NOMO-1 (cell line): ENCODE results near the gene NTM.
A peak's percentile ranks its signal among the peaks of the same experiment; 100 is the strongest.

Experiments
- DNase-seq, 2 experiments: peaks; one replicate each; lab custom pipeline; 2025; ENCODE audit not compliant: unreplicated experiment in 2 of 2; lab: John Stamatoyannopoulos, UW

NTM gene

GRCh38 chr11:131696690-131697089, 326.3 kb downstream of the NTM start:
- DNase-seq, result no peak

GRCh38 chr11:131703311-131703710, 332.9 kb downstream of the NTM start:
- no peak for DNase-seq

GRCh38 chr11:131704682-131705081, 334.3 kb downstream of the NTM start:
- DNase-seq, result no peak

DNA sequence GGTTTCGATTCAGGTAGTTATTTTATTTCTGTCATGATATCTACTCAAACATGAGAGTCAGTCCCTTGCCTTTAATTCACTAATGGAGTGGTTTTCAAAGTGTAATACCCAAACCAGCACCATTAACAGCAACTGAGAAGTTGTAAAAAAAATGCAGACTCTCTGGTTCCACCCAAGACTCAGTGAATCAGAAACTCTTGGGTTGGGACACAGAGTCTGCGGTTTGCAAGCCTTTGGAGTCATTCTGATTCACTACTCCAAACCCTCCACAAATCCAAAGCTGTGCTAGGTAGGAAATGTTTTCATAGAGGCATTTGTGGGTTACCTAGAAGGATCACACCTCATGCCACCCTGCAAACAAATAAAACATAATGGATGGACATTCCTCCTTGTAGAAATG, 340.1 kb downstream of the NTM start:
- no peak for DNase-seq

DNA sequence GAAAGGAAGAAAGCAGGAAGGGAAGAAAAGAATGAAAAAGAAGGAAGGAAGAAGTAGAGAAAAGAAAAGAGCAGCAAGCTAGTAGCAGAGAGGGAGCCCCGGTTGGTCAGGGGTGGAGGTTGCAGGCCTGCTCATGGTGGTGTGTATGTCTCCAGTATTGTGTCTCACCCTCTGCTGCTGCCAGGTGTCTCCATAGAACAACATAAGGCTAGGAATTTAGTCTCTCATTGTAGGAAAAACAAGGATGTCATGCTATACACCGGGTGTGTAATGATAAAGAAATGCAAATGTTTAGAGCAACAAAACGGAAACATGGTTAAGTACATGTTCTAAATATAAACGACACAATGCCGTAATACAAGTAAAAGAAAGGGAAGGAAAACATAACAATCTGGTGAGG, 342.5 kb downstream of the NTM start:
- peak; percentile 15 to 50 for DNase-seq

DNA sequence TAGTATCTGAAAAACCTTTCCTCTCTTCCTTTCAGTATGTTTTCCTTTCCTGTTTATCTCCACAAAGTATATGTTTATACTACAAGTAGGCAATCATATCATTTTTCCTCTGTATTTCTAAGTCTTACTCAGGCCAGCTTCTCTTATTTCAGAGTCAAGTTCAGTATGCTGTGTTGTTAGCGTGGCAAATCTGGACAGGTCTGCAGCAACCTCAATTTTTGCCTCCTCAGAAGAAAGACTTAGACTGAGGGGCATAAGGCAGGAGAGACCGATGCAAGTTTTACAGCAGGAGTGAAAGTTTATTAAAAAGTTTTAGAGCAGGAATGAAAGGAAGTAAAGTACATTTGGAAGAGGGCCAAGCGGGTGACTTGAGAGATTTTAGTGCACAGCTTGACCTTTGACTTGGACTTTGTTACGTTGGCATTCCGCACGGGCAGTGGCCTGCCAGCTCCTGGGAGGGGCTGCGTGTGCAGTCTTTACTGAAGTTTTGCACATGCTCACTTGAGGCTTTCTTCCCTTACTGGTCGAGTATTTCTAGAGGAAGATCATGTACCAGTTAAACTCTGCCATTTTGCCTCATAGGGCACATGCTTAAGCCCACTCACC, 343.2 kb downstream of the NTM start:
- no peak for DNase-seq

DNA sequence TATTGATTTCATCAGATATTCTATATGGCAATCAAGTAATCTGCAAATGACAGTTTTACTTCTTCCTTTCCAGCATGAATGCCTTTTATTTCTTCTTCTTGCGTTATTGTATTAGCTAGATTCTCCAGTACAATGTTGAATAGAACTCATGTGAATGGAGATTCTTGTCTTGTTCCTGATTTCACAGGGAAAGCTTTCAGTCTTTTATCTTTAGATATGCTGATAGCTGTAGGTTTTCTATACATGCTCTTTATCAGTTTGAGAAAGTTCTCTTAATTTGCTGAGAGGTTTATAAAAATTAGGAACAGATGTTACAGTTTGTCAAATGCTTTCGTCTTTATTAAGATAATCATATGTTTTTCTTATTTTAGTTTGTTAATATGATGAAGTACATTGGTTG, 347.2 kb downstream of the NTM start:
- DNase-seq, result no peak

DNA sequence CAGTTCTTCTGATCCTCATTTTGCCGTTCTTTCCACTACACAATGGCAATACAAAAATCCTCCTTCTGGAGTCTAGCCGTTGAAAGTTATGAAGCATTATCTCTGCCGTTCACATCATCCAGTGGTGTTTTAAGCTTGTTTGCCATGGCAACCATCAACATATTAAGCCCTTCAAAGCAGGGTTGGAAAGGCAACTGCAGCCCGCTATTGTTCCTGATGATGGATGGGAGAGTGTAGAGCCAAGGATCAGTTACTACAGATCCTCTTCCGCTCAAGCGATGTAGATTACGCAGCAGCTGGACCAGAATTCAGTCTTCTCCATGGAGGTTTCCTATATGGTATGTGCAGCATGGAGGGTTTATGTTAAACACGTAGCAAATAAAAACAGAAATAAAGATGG, 352.7 kb downstream of the NTM start:
- DNase-seq, result no peak

DNA sequence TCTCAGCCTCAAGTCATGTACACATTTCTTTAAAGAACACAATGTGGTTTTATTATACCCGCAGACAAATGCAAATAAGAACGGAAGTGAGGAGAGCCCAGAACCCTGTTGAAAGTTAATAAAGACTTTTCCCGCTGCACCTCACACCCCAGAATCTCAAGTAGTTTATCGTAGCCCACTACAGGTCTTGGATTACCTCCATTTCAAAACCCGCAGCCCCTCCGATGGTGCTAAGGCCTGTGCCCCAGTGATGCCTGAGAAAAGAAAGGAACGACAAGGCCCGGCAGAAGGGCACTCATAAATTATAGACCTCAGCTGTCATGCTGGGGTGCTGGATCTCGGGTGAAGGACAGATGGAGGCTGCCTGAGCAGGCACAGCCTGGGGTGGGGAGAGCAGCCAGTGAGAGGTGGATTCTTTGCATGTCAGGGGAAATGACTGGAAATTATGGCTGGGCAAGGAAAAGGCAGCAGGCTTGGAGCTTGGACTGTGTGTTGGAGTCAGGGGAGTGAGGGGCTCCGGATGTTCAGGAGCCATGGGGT, 354.1 kb downstream of the NTM start:
- no peak for DNase-seq

GRCh38 chr11:131734871-131735270, 364.5 kb downstream of the NTM start:
- no peak for DNase-seq

- DNase-seq, result peak; percentile 32 to 64
Observed at GRCh38 chr11:131737357-131737756, 366.9 kb downstream of the NTM start.

DNA sequence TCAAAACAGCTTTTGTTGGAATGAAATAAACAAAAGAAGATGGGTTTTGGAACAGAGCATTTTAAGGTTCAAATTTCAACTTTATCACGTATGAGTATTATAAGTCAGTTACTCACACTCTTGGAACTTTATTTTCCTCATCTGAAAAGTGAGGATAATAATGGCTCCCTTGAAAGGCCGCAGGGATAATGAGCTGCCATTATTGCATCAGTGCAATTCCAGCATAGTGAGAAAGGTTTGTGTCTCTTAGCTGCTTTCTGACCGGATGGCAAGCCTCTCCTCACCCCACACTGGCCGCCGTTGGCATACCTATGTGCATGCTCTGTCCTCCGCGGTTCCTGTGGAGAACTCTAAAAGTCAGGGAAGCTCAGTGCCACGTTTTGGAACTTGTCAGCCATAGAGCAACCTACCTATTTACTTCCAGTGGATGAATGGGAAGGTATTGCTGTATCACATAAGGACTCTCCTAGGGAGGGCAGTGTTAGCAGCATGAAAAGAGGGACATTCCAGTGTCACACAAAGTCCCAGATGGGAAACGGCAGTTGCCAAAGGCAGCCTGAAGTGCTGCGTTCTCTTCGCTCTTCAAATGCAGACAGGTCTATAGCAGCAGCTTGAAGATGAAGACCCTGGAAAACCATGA, 368.9 kb downstream of the NTM start:
- no peak for DNase-seq

- no peak for DNase-seq
Observed at GRCh38 chr11:131744847-131745246, 374.4 kb downstream of the NTM start.

- DNase-seq, result no peak
Observed at GRCh38 chr11:131745405-131745804, 375.0 kb downstream of the NTM start.

DNA sequence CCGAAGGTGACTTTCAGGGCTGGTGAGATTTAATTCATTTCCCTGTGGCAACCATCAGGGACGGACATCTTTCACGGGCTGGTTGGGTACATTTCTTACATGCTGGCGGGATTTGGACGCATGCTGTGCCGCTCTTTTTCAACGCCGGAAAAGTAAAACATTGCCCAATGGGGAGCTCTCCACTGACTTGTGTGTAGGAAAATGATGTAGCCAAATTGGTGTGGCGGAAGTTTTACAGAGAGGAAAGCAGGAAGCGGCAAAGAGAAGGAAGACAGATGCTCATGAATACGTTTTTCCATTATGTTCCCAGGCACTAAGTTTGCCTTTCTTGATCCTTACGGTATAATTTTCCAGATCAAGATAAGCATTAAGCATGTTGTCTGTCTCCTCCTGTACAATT, 375.8 kb downstream of the NTM start:
- DNase-seq, result no peak

GRCh38 chr11:131748151-131749050, 378.0 kb downstream of the NTM start:
- peak; percentile 32 to 69 for DNase-seq

GRCh38 chr11:131749101-131749500, 378.7 kb downstream of the NTM start:
- no peak for DNase-seq

- DNase-seq, result no peak
Observed at GRCh38 chr11:131750152-131750551, 379.7 kb downstream of the NTM start.

- DNase-seq, result no peak
Observed at GRCh38 chr11:131750692-131751091, 380.3 kb downstream of the NTM start.

- no peak for DNase-seq
Observed at GRCh38 chr11:131754671-131755070, 384.3 kb downstream of the NTM start.

DNA sequence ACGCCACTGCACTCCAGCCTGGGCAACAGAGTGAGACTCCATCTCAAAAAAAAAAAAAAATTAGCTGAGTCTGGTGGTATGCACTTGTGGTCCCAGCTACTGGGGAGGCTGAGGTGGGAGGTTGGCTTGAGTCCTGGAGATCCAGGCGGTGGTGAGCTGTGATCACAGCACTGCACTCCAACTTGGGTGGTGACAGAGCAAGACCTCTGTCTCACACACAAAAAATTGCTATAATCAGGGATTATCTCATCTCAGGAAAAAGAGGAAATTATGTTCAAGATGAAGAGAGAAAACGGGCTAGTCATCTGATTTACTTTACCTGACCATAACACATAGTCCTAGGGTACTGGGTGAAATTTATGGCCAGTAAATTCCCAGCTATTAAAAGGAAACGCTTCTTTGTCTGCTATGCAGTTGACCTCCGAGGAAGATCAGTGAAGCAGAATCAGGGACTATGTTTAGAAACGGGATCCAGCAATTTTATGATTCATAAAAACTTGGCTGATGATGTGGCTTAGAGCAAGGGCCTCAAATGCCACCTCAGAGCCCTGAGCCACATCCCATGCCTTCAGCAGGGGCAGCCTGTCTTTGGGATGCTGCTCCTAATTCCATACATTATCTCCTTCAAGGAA, 386.2 kb downstream of the NTM start:
- DNase-seq, result no peak
